ENCODE results near the gene GNG4.

DNA sequence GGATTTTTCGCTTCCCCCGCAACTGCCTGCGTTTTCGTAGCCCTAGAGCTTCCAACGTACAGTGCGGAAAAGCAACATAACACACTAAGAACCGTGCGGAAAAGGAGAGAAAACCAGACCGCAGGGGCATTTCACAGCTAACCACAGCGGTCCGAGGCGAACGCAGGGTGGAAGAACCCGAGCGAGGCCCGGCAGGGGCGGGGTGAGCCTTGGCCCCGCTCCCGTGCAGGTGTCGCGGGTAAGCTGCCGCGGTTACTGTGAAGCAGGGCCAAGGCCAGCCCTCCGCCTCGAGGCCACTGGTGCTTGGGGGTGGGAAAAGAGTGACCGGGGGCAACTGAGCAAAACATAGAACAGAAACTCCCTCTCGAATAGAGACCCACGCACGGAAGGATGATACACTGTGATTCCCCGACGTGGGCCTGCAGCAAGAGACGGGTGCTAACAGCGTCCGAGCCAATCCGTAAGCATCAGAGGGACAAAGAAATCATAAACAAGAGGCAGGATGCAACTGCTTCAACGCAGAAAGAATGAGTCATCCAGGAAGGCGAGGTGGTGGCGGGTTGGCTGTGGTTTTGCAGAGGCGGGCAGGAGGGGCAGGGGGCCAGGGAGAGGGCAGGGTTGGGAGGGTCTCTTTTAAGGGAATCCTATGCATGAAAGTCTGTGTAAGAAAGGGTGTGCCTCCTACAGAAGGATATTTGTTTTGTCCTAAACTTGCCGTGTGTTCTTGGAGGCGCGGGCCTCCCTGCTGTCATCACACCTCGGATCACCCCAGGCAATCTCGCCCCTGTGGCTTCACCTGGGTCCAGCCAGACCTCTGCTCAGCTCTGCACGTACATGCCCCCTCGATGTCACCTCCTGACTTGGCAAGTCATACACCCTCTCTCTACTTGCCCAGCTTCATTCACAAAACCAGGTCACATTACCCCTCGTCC lies 7.3 kb downstream of the GNG4 start:
- TF ChIP-seq CTCF (IDR thresholded peaks at IDR 0.05) = no peak
- TF ChIP-seq POLR2AphosphoS5 (IDR thresholded peaks at IDR 0.05) = no peak
- no peak for TF ChIP-seq POLR2A (IDR thresholded peaks at IDR 0.05)

All from breast epithelium (tissue), 3 donors.